ENCODE results near the gene MAP3K4. TPM values are rescaled to one million over a fixed set of nuclear protein-coding genes. Genes with fewer than 3 reads are reported as not detected.

Gene MAP3K4
- total RNA-seq, 2 experiments from 2014 or later: 26.8 to 35.7 TPM

- Mint-ChIP-seq H3K9me3 (ENCODE audit: insufficient read depth) (no peaks in the 10 kb centered on the region), H3K27ac (no peak overlapping the region), H3K36me3 (ENCODE audit: low read depth) (peaks cover 18% of the 10 kb centered on the region), H3K4me3 (no peak overlapping the region), H3K4me1 (ENCODE audit: low read depth) (no peaks in the 10 kb centered on the region), H3K27me3 (ENCODE audit: low read depth) (no peaks in the 10 kb centered on the region)
- DNase-seq: no peak
- ATAC-seq: no peak
- ChIA-PET POLR2A (no interaction called here), CTCF (no interaction called here)
Observed at GRCh38 chr6:161061576-161061975, 70.0 kb downstream of the MAP3K4 start.

- POLR2A ChIA-PET: no interaction called here
- no peaks in the 10 kb centered on the region for H3K4me1 Mint-ChIP-seq (ENCODE audit: low read depth)
Observed at GRCh38 chr6:161064915-161065314, 73.3 kb downstream of the MAP3K4 start.

GRCh38 chr6:161066511-161066910, 74.9 kb downstream of the MAP3K4 start:
- Mint-ChIP-seq H3K36me3 (ENCODE audit: low read depth) (peaks cover 11% of the 10 kb centered on the region), H3K9me3 (ENCODE audit: insufficient read depth) (no peaks in the 10 kb centered on the region), H3K4me1 (ENCODE audit: low read depth) (no peaks in the 10 kb centered on the region), H3K27ac (no peak overlapping the region), H3K27me3 (ENCODE audit: low read depth) (no peaks in the 10 kb centered on the region), H3K4me3 (no peak overlapping the region)
- DNase-seq (no peak), ATAC-seq (no peak)
- ChIA-PET POLR2A (no interaction called here), CTCF (interaction anchor here (0.8 kb wide), 1 partner anchor 23 kb away, joined by 3 read pairs; no protein-coding TSS in a partner anchor)

More at GRCh38 chr6:161064915-161065314, 73.3 kb downstream of the MAP3K4 start:
- ATAC-seq (no peak), DNase-seq (no peak)
- H3K27ac Mint-ChIP-seq: peak overlapping the region; percentile 9
- no peaks in the 10 kb centered on the region for H3K9me3 Mint-ChIP-seq (ENCODE audit: insufficient read depth)
- peaks cover 16% of the 10 kb centered on the region for H3K36me3 Mint-ChIP-seq (ENCODE audit: low read depth)
- H3K27me3 Mint-ChIP-seq (ENCODE audit: low read depth): no peaks in the 10 kb centered on the region
- H3K4me3 Mint-ChIP-seq: no peak overlapping the region
- CTCF ChIA-PET: no interaction called here

- H3K27me3 Mint-ChIP-seq (ENCODE audit: low read depth): no peaks in the 10 kb centered on the region
- CTCF ChIA-PET: no interaction called here
- DNase-seq (no peak), ATAC-seq (no peak)
- H3K9me3 Mint-ChIP-seq (ENCODE audit: insufficient read depth): no peaks in the 10 kb centered on the region
- no peak overlapping the region for H3K27ac Mint-ChIP-seq
- POLR2A ChIA-PET: no interaction called here
- H3K36me3 Mint-ChIP-seq (ENCODE audit: low read depth): peaks cover 10% of the 10 kb centered on the region
- H3K4me1 Mint-ChIP-seq (ENCODE audit: low read depth): no peaks in the 10 kb centered on the region
- H3K4me3 Mint-ChIP-seq: no peak overlapping the region
Observed at GRCh38 chr6:161067749-161068148, 76.2 kb downstream of the MAP3K4 start.

- CTCF ChIA-PET: no interaction called here
Observed at GRCh38 chr6:161068321-161068741, 76.8 kb downstream of the MAP3K4 start.

GRCh38 chr6:161073930-161074329, 82.4 kb downstream of the MAP3K4 start:
- CTCF ChIA-PET: no interaction called here
- POLR2A ChIA-PET: interaction anchor here (0.6 kb wide), 1 partner anchor 31 kb away, joined by 4 read pairs; no protein-coding TSS in a partner anchor
- H3K9me3 Mint-ChIP-seq (ENCODE audit: insufficient read depth): no peaks in the 10 kb centered on the region

More at GRCh38 chr6:161068321-161068741, 76.8 kb downstream of the MAP3K4 start:
- ATAC-seq (no peak), DNase-seq (no peak)
- Mint-ChIP-seq H3K9me3 (ENCODE audit: insufficient read depth) (no peaks in the 10 kb centered on the region), H3K36me3 (ENCODE audit: low read depth) (peaks cover 10% of the 10 kb centered on the region), H3K27me3 (ENCODE audit: low read depth) (no peaks in the 10 kb centered on the region), H3K27ac (no peak overlapping the region), H3K4me1 (ENCODE audit: low read depth) (no peaks in the 10 kb centered on the region), H3K4me3 (no peak overlapping the region)
- POLR2A ChIA-PET: no interaction called here

GRCh38 chr6:161074496-161075121, 83.0 kb downstream of the MAP3K4 start:
- no peak overlapping the region for H3K27ac Mint-ChIP-seq
- peaks cover 7% of the 10 kb centered on the region for H3K36me3 Mint-ChIP-seq (ENCODE audit: low read depth)
- DNase-seq: no peak
- ChIA-PET POLR2A (interaction anchor here (0.6 kb wide), 1 partner anchor 32 kb away, joined by 4 read pairs; no protein-coding TSS in a partner anchor), CTCF (no interaction called here)
- peaks cover 1% of the 10 kb centered on the region for H3K4me1 Mint-ChIP-seq (ENCODE audit: low read depth)
- H3K4me3 Mint-ChIP-seq: no peak overlapping the region
- no peaks in the 10 kb centered on the region for H3K27me3 Mint-ChIP-seq (ENCODE audit: low read depth)
- H3K9me3 Mint-ChIP-seq (ENCODE audit: insufficient read depth): no peaks in the 10 kb centered on the region
- ATAC-seq: no peak

More at GRCh38 chr6:161073930-161074329, 82.4 kb downstream of the MAP3K4 start:
- no peak for ATAC-seq
- Mint-ChIP-seq H3K27me3 (ENCODE audit: low read depth) (no peaks in the 10 kb centered on the region), H3K27ac (no peak overlapping the region), H3K4me1 (ENCODE audit: low read depth) (no peaks in the 10 kb centered on the region), H3K36me3 (ENCODE audit: low read depth) (peaks cover 7% of the 10 kb centered on the region), H3K4me3 (no peak overlapping the region)
- no peak for DNase-seq

GRCh38 chr6:161076181-161076677, 84.7 kb downstream of the MAP3K4 start:
- H3K27me3 Mint-ChIP-seq (ENCODE audit: low read depth): no peaks in the 10 kb centered on the region
- no peak overlapping the region for H3K4me3 Mint-ChIP-seq
- POLR2A ChIA-PET: no interaction called here
- ATAC-seq (peak; percentile 61), DNase-seq (no peak)
- peaks cover 8% of the 10 kb centered on the region for H3K36me3 Mint-ChIP-seq (ENCODE audit: low read depth)
- CTCF ChIA-PET: no interaction called here
- no peak overlapping the region for H3K27ac Mint-ChIP-seq
- peaks cover 5% of the 10 kb centered on the region for H3K4me1 Mint-ChIP-seq (ENCODE audit: low read depth)
- H3K9me3 Mint-ChIP-seq (ENCODE audit: insufficient read depth): no peaks in the 10 kb centered on the region

- no peak for DNase-seq
- peaks cover 5% of the 10 kb centered on the region for H3K4me1 Mint-ChIP-seq (ENCODE audit: low read depth)
- H3K27ac Mint-ChIP-seq: peak overlapping the region; percentile 29
- H3K4me3 Mint-ChIP-seq: no peak overlapping the region
- ATAC-seq: peak; percentile 53
- ChIA-PET POLR2A (no interaction called here), CTCF (no interaction called here)
- H3K9me3 Mint-ChIP-seq (ENCODE audit: insufficient read depth): no peaks in the 10 kb centered on the region
- H3K36me3 Mint-ChIP-seq (ENCODE audit: low read depth): peaks cover 8% of the 10 kb centered on the region
- H3K27me3 Mint-ChIP-seq (ENCODE audit: low read depth): no peaks in the 10 kb centered on the region
Observed at GRCh38 chr6:161079566-161080262, 88.1 kb downstream of the MAP3K4 start.

GRCh38 chr6:161080263-161080970, 88.8 kb downstream of the MAP3K4 start:
- DNase-seq: no peak
- H3K27ac Mint-ChIP-seq: no peak overlapping the region
- H3K9me3 Mint-ChIP-seq (ENCODE audit: insufficient read depth): no peaks in the 10 kb centered on the region
- ChIA-PET CTCF (no interaction called here), POLR2A (no interaction called here)
- peaks cover 5% of the 10 kb centered on the region for H3K4me1 Mint-ChIP-seq (ENCODE audit: low read depth)
- no peak for ATAC-seq
- H3K36me3 Mint-ChIP-seq (ENCODE audit: low read depth): peaks cover 10% of the 10 kb centered on the region
- H3K27me3 Mint-ChIP-seq (ENCODE audit: low read depth): no peaks in the 10 kb centered on the region
- H3K4me3 Mint-ChIP-seq: no peak overlapping the region

GRCh38 chr6:161082215-161082614, 90.6 kb downstream of the MAP3K4 start:
- Mint-ChIP-seq H3K4me1 (ENCODE audit: low read depth) (peaks cover 5% of the 10 kb centered on the region), H3K27ac (no peak overlapping the region), H3K4me3 (no peak overlapping the region), H3K27me3 (ENCODE audit: low read depth) (no peaks in the 10 kb centered on the region), H3K9me3 (ENCODE audit: insufficient read depth) (no peaks in the 10 kb centered on the region), H3K36me3 (ENCODE audit: low read depth) (peaks cover 17% of the 10 kb centered on the region)
- POLR2A ChIA-PET: no interaction called here
- ATAC-seq (no peak), DNase-seq (no peak)
- CTCF ChIA-PET: interaction anchor here (1.1 to 1.3 kb wide), 2 partner anchors 23 to 289 kb away, joined by 3 read pairs; no protein-coding TSS in a partner anchor

- Mint-ChIP-seq H3K27ac (no peak overlapping the region), H3K4me1 (ENCODE audit: low read depth) (no peaks in the 10 kb centered on the region), H3K27me3 (ENCODE audit: low read depth) (no peaks in the 10 kb centered on the region), H3K4me3 (no peak overlapping the region), H3K36me3 (ENCODE audit: low read depth) (peaks cover 27% of the 10 kb centered on the region), H3K9me3 (ENCODE audit: insufficient read depth) (no peaks in the 10 kb centered on the region)
- POLR2A ChIA-PET: no interaction called here
- DNase-seq: no peak
- ATAC-seq: no peak
- CTCF ChIA-PET: interaction anchor here (1.3 kb wide), 1 partner anchor 286 kb away, joined by 5 read pairs; no protein-coding TSS in a partner anchor
Observed at GRCh38 chr6:161085246-161085645, 93.7 kb downstream of the MAP3K4 start.

All from activated CD8-positive, alpha-beta T cell treated with anti-CD3 and anti-CD28 coated beads, Interleukin-2, amount 10 ng/mL, durations not matched to agents 7 days and 5 days (primary cell).